Measurements from ENCODE around the gene AP4M1. TPM values are rescaled to one million over a fixed set of nuclear protein-coding genes. Genes with fewer than 3 reads are reported as not detected.

AP4M1 gene
- total and polyA plus RNA-seq, 9 of the 15 experiments (the other 6 are each of a cell fraction or from before 2014, with no cell fraction given): 1.3 to 30.9 (median 14.1) TPM

DNA sequence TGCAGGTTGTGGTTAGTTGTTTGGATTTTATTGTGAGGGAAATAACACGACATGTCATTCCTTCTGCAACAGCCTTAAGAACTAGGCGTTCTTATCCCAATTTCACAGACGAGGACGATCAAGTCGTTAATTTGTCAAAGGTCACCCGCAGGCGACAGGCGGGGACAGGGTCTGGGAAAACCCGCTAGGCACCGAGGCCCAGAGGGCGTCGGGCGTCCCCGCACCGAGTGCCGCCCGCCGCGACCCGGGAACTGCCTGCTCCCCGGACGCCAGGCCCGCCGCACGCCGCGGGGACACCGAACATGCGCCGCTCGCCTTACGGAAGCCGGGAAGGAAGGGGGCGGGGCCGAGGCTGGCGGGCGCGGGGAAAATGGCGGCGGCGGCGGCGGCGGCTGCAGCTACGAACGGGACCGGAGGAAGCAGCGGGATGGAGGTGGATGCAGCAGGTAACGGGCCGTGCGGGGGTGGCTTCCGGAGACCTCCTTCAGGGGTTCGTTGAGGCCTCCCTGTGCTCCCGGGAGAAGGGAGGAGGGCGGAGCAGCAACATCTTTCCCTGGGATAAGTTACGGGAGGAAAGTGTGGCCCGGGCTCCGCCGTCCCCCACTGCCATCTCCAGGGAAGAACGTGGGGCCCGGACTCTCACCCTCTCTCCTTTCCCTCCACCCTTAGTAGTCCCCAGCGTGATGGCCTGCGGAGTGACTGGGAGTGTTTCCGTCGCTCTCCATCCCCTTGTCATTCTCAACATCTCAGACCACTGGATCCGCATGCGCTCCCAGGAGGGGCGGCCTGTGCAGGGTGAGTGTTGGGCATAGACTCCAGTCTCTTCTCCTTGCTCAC is 12.6 kb upstream of the AP4M1 start, which contains the start of gene COPS6 (continued):
- peak; percentile 96 for TF ChIP-seq MYC (IDR thresholded peaks at IDR 0.05; ENCODE audit: low read depth, low read length)
- peak; percentile 64; the same call in 1 of the 2 replicates for TF ChIP-seq MYC (CRISPR knock-in tag; IDR thresholded peaks at IDR 0.05; ENCODE audit: borderline replicate concordance, low read depth)
- no peak for TF ChIP-seq ILK (tag; IDR thresholded peaks at IDR 0.05; ENCODE audit: borderline replicate concordance, low read depth)
- no peak for TF ChIP-seq ZC3H8 (IDR thresholded peaks at IDR 0.05)
- no peak for TF ChIP-seq HDAC6 (IDR thresholded peaks at IDR 0.05; ENCODE audit: low read depth, low read length)
- TF ChIP-seq RBBP5 (IDR thresholded peaks at IDR 0.05; ENCODE audit: borderline replicate concordance, insufficient read depth, low read length, poor library complexity, severe bottlenecking): peak; percentile 95
- TF ChIP-seq ZNF347 (CRISPR knock-in tag; IDR thresholded peaks at IDR 0.05; ENCODE audit: low read depth): 0 out of 2 replicates have a peak, but pooled peaks have one; percentile 40
- TF ChIP-seq NFXL1 (CRISPR knock-in tag; IDR thresholded peaks at IDR 0.05): no peak
- no peak for TF ChIP-seq MCM7 (IDR thresholded peaks at IDR 0.05)
- TF ChIP-seq ZNF146 (CRISPR knock-in tag; IDR thresholded peaks at IDR 0.05; ENCODE audit: unreplicated experiment): no peak
- TF ChIP-seq E2F6 (IDR thresholded peaks at IDR 0.05; ENCODE audit: borderline replicate concordance in 1 of 2, extremely low read depth in 1 of 2, insufficient read depth in 1 of 2, insufficient read length in 1 of 2, low read depth in 1 of 2, low read length in 1 of 2, poor library complexity in 1 of 2, severe bottlenecking in 1 of 2): peak; percentile 96 to 99
- no peak for TF ChIP-seq ZFP30 (CRISPR knock-in tag; IDR thresholded peaks at IDR 0.05; ENCODE audit: borderline replicate concordance)
- TF ChIP-seq THRAP3 (IDR thresholded peaks at IDR 0.05; ENCODE audit: borderline replicate concordance): no peak
- TF ChIP-seq GATA2 (CRISPR knock-in tag; IDR thresholded peaks at IDR 0.05): no peak
- TF ChIP-seq ZBTB43 (CRISPR knock-in tag; IDR thresholded peaks at IDR 0.05): peak; percentile 92
- TF ChIP-seq GTF2F1 (IDR thresholded peaks at IDR 0.05; ENCODE audit: low read depth, low read length): peak; percentile 67; the same call in 1 of the 2 replicates
- peak; percentile 74 for TF ChIP-seq ZNF583 (CRISPR knock-in tag; IDR thresholded peaks at IDR 0.05)
- TF ChIP-seq CC2D1A (IDR thresholded peaks at IDR 0.05): no peak
- no peak for TF ChIP-seq SNIP1 (IDR thresholded peaks at IDR 0.05; ENCODE audit: low read depth)
- no peak for TF ChIP-seq CTCFL (IDR thresholded peaks at IDR 0.05; ENCODE audit: borderline replicate concordance, insufficient read depth, low read depth, low read length, poor library complexity, severe bottlenecking)

Data from K562 (cell line).